Measurements from ENCODE around the gene POR.

The POR gene

GRCh38 chr7:75957021-75957736, 42.2 kb downstream of the POR start:
- no peak for TF ChIP-seq CTCF (IDR thresholded peaks at IDR 0.05; ENCODE audit: insufficient read depth, low read depth, low read length, missing control alignments)
- DNase-seq (ENCODE audit: low read depth): no peak
- H3K4me3 ChIP-seq (ENCODE audit: low read depth, low read length): no peak overlapping the region

GRCh38 chr7:75958802-75959543, 44.0 kb downstream of the POR start:
- no peak overlapping the region for H3K4me3 ChIP-seq (ENCODE audit: low read depth, low read length)
- TF ChIP-seq CTCF (IDR thresholded peaks at IDR 0.05; ENCODE audit: insufficient read depth, low read depth, low read length, missing control alignments): no peak
- DNase-seq (ENCODE audit: low read depth): no peak

- DNase-seq (ENCODE audit: low read depth): no peak
- H3K4me3 ChIP-seq (ENCODE audit: low read depth, low read length): no peak overlapping the region
- TF ChIP-seq CTCF (IDR thresholded peaks at IDR 0.05; ENCODE audit: insufficient read depth, low read depth, low read length, missing control alignments): no peak
Measured at GRCh38 chr7:75960372-75960771, 45.4 kb downstream of the POR start.

DNA sequence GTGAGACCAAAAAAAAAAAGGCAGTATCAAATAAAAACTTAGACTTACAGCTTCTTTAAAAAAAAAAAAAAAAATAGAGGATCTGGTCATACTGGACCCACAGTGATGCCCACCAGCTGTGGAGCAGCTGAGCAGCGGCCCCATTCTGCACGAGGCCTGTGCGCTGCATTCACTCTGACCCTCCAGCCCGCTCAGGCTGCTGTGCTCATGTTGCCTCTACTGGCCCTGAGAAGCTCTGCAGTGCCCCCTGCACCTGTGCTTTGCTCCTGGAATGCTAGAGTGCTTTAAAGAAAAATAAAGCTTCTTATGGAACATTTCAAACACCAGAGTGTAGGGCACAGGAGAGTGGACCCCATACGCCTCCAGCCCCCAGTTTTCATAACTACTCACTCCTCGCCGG, 46.3 kb downstream of the POR start:
- no peak overlapping the region for H3K4me3 ChIP-seq (ENCODE audit: low read depth, low read length)
- no peak for DNase-seq (ENCODE audit: low read depth)
- no peak for TF ChIP-seq CTCF (IDR thresholded peaks at IDR 0.05; ENCODE audit: insufficient read depth, low read depth, low read length, missing control alignments)

GRCh38 chr7:75962607-75963380, 47.8 kb downstream of the POR start:
- no peak for TF ChIP-seq CTCF (IDR thresholded peaks at IDR 0.05; ENCODE audit: insufficient read depth, low read depth, low read length, missing control alignments)
- DNase-seq (ENCODE audit: low read depth): no peak
- no peak overlapping the region for H3K4me3 ChIP-seq (ENCODE audit: low read depth, low read length)

DNA sequence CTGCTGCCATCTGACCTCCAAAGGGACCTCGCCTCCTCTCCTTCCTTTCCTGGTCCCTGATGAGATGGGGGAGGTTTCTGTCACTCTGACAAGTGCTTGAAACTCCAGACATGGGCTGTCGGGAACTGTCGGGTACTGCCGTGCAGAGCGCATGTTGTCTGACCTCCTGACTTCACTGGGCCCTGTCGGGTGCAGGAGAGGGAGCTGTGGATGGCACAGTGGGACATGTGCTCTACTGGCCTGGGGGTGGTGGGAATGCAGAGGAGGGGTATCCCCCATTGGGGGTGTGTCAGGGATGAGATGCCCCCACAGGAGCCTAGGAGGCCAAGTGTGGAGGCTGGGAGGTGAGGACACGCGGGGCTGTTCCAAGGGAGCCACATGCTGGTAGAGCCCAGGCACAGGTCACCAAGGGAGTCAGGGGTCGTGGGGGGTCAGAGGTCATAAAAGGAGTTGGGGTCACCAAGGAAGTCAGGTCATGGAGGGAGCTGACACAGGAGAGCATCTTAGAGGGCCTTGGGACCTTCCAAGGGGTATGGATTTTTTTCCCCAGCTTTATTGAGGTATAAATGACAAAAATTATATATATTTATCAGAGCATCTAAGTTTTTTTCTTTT, 48.5 kb downstream of the POR start:
- no peak for TF ChIP-seq CTCF (IDR thresholded peaks at IDR 0.05; ENCODE audit: insufficient read depth, low read depth, low read length, missing control alignments)
- DNase-seq (ENCODE audit: low read depth): no peak
- H3K4me3 ChIP-seq (ENCODE audit: low read depth, low read length): no peak overlapping the region

Data from GM12865 (cell line).